LNCaP clone FGC (cell line): ENCODE data around the gene CLEC17A.
"Not testable (repeated sequence)": the region's sequence is repeated elsewhere in the genome, so short reads cannot be mapped to it uniquely, and the experiment has no call there.

Source experiments
- DNase-seq: peaks from one replicate; pipeline ENCODE4 v3.0.0-alpha.2; 2011; ENCODE audit warnings: low read depth
- H3K4me3 ChIP-seq: 2 replicates; pipeline ENCODE4 v1.5.1; 2011; ENCODE audit warnings: mild to moderate bottlenecking, low read depth, low read length, control low read depth
- CTCF ChIP-seq: IDR thresholded peaks from 2 replicates; pipeline ENCODE4 v1.5.1; 2012; ENCODE audit warnings: mild to moderate bottlenecking; ENCODE audit not compliant: control insufficient read depth, insufficient read depth; ENCODE audit errors: extremely low read depth

The CLEC17A gene

GRCh38 chr19:14571695-14572490 lies 11.0 kb upstream of the CLEC17A start, which contains the start of gene NDUFB7:
Gene NDUFB7, minus strand, starts transcription at chr19:14572066. Its CDS starts 66 bp downstream, at chr19:14572000.
- peak; percentile 97 for TF ChIP-seq CTCF
- DNase-seq, result peak; percentile 88
- H3K4me3 ChIP-seq, result peak within 1 kb of the TSS; percentile 99

GRCh38 chr19:14575428-14575980 lies 7.4 kb upstream of the CLEC17A start:
- no peak for DNase-seq
- no peak for TF ChIP-seq CTCF
- no peak overlapping the region for H3K4me3 ChIP-seq

GRCh38 chr19:14576363-14576762 lies 6.5 kb upstream of the CLEC17A start:
- no peak for TF ChIP-seq CTCF
- H3K4me3 ChIP-seq, result no peak overlapping the region
- no peak for DNase-seq

GRCh38 chr19:14577264-14577663 lies 5.6 kb upstream of the CLEC17A start:
- TF ChIP-seq CTCF, result no peak
- no peak overlapping the region for H3K4me3 ChIP-seq
- DNase-seq, result no peak

GRCh38 chr19:14577885-14578427 lies 4.9 kb upstream of the CLEC17A start:
- no peak for TF ChIP-seq CTCF
- H3K4me3 ChIP-seq, result no peak overlapping the region
- no peak for DNase-seq

- no peak for TF ChIP-seq CTCF
- H3K4me3 ChIP-seq, result no peak overlapping the region
- no peak for DNase-seq
Measured at GRCh38 chr19:14580623-14581237, 2.2 kb upstream of the CLEC17A start.

- not testable (repeated sequence) for H3K4me3 ChIP-seq, DNase-seq
Measured at GRCh38 chr19:14584372-14584771, 1.5 kb downstream of the CLEC17A start.

- not testable (repeated sequence) for H3K4me3 ChIP-seq, DNase-seq
Measured at GRCh38 chr19:14585187-14585586, 2.3 kb downstream of the CLEC17A start.

- H3K4me3 ChIP-seq, DNase-seq: not testable (repeated sequence)
Measured at GRCh38 chr19:14589433-14589832, 6.5 kb downstream of the CLEC17A start.
